Measurements from ENCODE around the gene ZNF366.

The ZNF366 gene

GRCh38 chr5:72465066-72465465 is 42.1 kb downstream of the ZNF366 start:
- no peak for TF ChIP-seq CTCF (IDR thresholded peaks at IDR 0.05)

- TF ChIP-seq CTCF (IDR thresholded peaks at IDR 0.05) = no peak
These were observed 43.1 kb downstream of the ZNF366 start for GRCh38 chr5:72464071-72464470.

GRCh38 chr5:72463449-72464052 is 43.7 kb downstream of the ZNF366 start:
- TF ChIP-seq CTCF (IDR thresholded peaks at IDR 0.05) = no peak

GRCh38 chr5:72460413-72460812 is 46.8 kb downstream of the ZNF366 start:
- no peak for TF ChIP-seq CTCF (IDR thresholded peaks at IDR 0.05)

GRCh38 chr5:72459913-72460312 is 47.3 kb downstream of the ZNF366 start:
- TF ChIP-seq CTCF (IDR thresholded peaks at IDR 0.05) = no peak

GRCh38 chr5:72459089-72459661 is 48.0 kb downstream of the ZNF366 start:
- no peak for TF ChIP-seq CTCF (IDR thresholded peaks at IDR 0.05)

GRCh38 chr5:72458407-72458806 is 48.8 kb downstream of the ZNF366 start:
- TF ChIP-seq CTCF (IDR thresholded peaks at IDR 0.05) = no peak

GRCh38 chr5:72457491-72457890 is 49.7 kb downstream of the ZNF366 start:
- TF ChIP-seq CTCF (IDR thresholded peaks at IDR 0.05) = no peak
